ENCODE results near the gene ZCCHC24.

ZCCHC24 gene

GRCh38 chr10:79430325-79430905 is 15.0 kb downstream of the ZCCHC24 start:
- TF ChIP-seq ZFX (IDR thresholded peaks at IDR 0.05; ENCODE audit: borderline replicate concordance) (no peak), CTCF (IDR thresholded peaks at IDR 0.05) (no peak)

GRCh38 chr10:79429751-79430150 is 15.7 kb downstream of the ZCCHC24 start:
- no peak overlapping the region for H3K27ac ChIP-seq
- TF ChIP-seq CTCF (IDR thresholded peaks at IDR 0.05) (no peak), ZFX (IDR thresholded peaks at IDR 0.05; ENCODE audit: borderline replicate concordance) (no peak)

More at GRCh38 chr10:79430325-79430905, 15.0 kb downstream of the ZCCHC24 start:
- no peak overlapping the region for H3K27ac ChIP-seq

DNA sequence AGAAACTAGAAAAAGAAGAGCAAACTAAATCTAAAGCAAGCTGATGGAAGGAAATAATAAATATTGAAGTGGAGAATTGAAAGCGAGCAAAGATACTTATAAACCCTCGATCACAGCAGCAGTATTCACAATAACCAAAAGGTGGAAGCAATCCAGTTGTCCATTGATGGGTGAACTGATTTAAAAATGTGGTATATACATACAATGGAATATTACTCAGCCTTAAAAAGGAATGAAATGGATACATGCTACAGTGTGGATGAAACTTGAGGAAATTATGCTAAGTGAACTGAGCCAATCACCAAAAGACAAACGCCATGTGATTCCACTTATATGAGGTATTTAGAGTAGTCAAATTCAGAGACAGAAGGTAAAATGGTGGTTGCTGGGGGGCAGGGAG is 17.5 kb downstream of the ZCCHC24 start:
- H3K27ac ChIP-seq: no peak overlapping the region
- no peak for TF ChIP-seq ZFX (IDR thresholded peaks at IDR 0.05; ENCODE audit: borderline replicate concordance)

DNA sequence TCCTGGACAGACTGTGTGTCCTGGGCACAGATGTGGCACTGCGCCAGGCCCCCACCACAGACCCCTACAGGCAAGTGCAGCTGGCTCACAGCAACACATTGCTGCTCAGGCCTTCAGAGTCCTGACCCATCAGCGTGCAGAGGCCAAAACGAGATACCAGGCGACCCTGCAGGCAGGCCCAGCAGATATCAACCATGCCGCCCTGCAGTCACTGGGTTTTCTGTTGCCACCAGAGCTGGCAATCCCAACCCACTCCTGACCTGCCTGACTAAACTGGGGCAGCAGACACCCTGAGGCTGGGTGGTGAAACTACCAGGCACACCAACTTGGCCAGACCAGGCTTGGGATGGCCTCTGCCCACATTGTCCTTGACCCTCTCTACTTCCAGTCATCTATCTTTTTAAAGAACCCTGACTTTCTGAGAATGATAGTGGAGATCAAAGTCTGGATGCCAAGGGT is 20.3 kb downstream of the ZCCHC24 start:
- no peak for TF ChIP-seq CTCF (IDR thresholded peaks at IDR 0.05)
- H3K27ac ChIP-seq: peak overlapping the region; percentile 46

DNA sequence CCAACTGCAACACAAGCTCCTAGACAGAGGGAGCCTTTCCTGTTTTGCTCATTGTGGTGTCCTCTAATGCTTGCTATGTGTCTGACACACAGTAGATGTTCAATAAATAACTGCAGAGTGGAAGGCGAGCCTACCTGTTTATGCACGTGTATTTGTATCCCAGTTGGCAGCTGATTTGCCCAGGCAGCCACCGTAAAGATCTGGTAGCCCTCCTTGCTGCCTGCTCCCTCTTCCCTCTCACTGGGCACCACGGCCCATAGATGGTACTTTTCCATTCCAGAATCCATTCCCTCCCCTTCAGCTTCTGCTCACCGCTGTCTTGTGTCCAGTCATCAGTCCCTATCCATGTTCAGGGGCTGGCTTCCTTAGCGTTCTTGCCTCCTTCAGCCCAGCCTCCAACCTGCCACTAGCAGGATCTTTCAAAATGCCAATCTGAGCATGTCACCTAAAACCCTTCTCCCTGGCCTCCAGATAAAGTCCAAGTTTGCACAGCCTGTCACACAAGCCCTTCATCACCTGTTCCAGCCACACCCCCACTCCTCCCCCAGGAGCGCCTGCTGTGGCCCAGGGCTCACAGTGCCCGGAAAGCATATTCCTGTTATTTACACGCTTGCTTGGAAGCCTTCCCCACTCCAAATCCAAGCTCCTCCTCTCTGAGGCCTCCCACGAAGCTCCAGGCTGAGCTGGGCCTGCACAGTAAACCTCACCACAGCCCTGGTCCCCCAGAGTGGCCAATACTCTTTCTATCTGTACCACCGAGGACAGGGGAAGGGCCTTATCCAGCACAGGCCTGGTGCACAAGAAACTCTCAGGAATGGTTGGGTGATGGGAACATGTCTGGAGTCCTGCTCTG is 21.0 kb downstream of the ZCCHC24 start:
- TF ChIP-seq ZFX (IDR thresholded peaks at IDR 0.05; ENCODE audit: borderline replicate concordance): no peak
- TF ChIP-seq CTCF (IDR thresholded peaks at IDR 0.05): no peak
- H3K27ac ChIP-seq: peak overlapping the region; percentile 46

GRCh38 chr10:79422178-79422892 is 23.1 kb downstream of the ZCCHC24 start:
- no peak overlapping the region for H3K27ac ChIP-seq
- TF ChIP-seq CTCF (IDR thresholded peaks at IDR 0.05) (no peak), ZFX (IDR thresholded peaks at IDR 0.05; ENCODE audit: borderline replicate concordance) (no peak)

DNA sequence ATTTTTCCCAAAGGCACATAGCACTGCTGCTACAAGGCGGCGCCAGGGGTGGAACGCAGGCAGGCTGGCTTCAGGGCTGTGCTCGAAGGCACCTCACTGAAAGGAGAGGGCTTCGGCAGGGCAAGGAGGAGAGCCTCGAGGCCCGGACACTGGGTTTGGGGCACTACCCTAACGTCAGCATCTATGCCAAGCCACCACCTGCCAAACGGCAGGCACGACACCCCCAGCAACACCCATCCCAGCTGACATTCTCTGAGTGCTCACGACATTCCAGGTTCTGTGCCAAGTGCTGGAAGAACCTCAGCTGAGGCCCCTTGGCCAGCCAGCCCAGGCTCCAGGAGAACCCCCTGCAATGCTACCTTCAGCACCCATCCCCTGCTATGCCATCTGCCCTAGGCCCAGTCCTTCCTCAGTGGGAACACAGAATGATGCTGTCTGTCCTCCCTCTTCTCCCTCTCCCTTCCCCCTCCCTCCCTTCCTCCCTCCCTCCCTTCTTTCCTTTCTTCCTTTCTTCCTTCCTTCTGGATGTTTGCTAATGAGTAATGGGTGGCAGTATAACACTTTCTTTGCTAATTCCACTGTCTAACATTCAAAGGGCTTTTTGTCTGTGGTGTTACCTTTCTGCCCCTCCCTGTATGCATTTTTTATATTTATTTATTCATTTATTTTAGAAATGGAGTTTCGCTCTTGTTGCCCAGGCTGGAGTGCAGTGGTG is 24.3 kb downstream of the ZCCHC24 start:
- TF ChIP-seq CTCF (IDR thresholded peaks at IDR 0.05) (no peak), ZFX (IDR thresholded peaks at IDR 0.05; ENCODE audit: borderline replicate concordance) (no peak)
- no peak overlapping the region for H3K27ac ChIP-seq
